Progenitor cell of endocrine pancreas (in vitro differentiated cells): ENCODE data around the gene PSMA4. TPM values are rescaled to one million over a fixed set of nuclear protein-coding genes. Genes with fewer than 3 reads are reported as not detected.
"Not testable (repeated sequence)": the region's sequence is repeated elsewhere in the genome, so short reads cannot be mapped to it uniquely, and the experiment has no call there.

ENCODE experiments used
- DNase-seq: peaks from one replicate; pipeline ENCODE4 v3.0.0; 2021; ENCODE audit warnings: low spot score; ENCODE audit not compliant: unreplicated experiment
- H3K27ac Mint-ChIP-seq: 2 replicates; pipeline ENCODE4 v1.8.0; 2021; ENCODE audit warnings: mild to moderate bottlenecking, moderate library complexity, mixed read lengths
- H3K27me3 Mint-ChIP-seq: 2 replicates; pipeline ENCODE4 v1.8.0; 2021; ENCODE audit warnings: mixed read lengths
- H3K36me3 Mint-ChIP-seq: 2 replicates; pipeline ENCODE4 v1.8.0; 2022; ENCODE audit warnings: mixed read lengths; ENCODE audit not compliant: insufficient read depth
- H3K4me1 Mint-ChIP-seq: 2 replicates; pipeline ENCODE4 v1.8.0; 2021; ENCODE audit warnings: low read depth, mixed read lengths
- H3K4me3 Mint-ChIP-seq: 2 replicates; pipeline ENCODE4 v1.8.0; 2021; ENCODE audit warnings: low read depth, mild to moderate bottlenecking, moderate library complexity, mixed read lengths
- H3K9me3 Mint-ChIP-seq: 2 replicates; pipeline ENCODE4 v1.8.0; 2021; ENCODE audit warnings: low read depth, mixed read lengths
- CTCF ChIP-seq: fragments of 200-600 bp; sonication (generic); IDR thresholded peaks from one replicate; pipeline ENCODE4 v1.5.0; 2021; ENCODE audit warnings: antibody characterized with exemption, mild to moderate bottlenecking; ENCODE audit not compliant: unreplicated experiment
- total RNA-seq: library from RNA; stranded (reverse); gene quantifications from 2 replicates; pipeline ENCODE4 v1.2.1, GENCODE V29; 2021

PSMA4 gene
- total RNA-seq, 1 donor from 2014 or later, result 214 TPM

- Mint-ChIP-seq H3K4me1 (no peaks in the 10 kb centered on the region), H3K27me3 (peaks cover 4% of the 10 kb centered on the region), H3K27ac (no peak overlapping the region), H3K4me3 (no peak overlapping the region), H3K9me3 (no peaks in the 10 kb centered on the region), H3K36me3 (peaks cover 10% of the 10 kb centered on the region)
- TF ChIP-seq CTCF, result no peak
- DNase-seq, result no peak
Observed at GRCh38 chr15:78551902-78552301, 11.7 kb downstream of the PSMA4 start.

GRCh38 chr15:78552597-78552996 lies 12.4 kb downstream of the PSMA4 start:
- no peak for TF ChIP-seq CTCF
- H3K27ac Mint-ChIP-seq, result no peak overlapping the region
- H3K4me3 Mint-ChIP-seq, result no peak overlapping the region

GRCh38 chr15:78560201-78560600 lies 20.0 kb downstream of the PSMA4 start:
- H3K27ac Mint-ChIP-seq, H3K36me3 Mint-ChIP-seq, H3K9me3 Mint-ChIP-seq, H3K4me1 Mint-ChIP-seq, DNase-seq, H3K4me3 Mint-ChIP-seq: not testable (repeated sequence)
- H3K27me3 Mint-ChIP-seq, result peaks cover 31% of the 10 kb centered on the region

More at GRCh38 chr15:78552597-78552996, 12.4 kb downstream of the PSMA4 start:
- H3K9me3 Mint-ChIP-seq, result no peaks in the 10 kb centered on the region
- peaks cover 10% of the 10 kb centered on the region for H3K36me3 Mint-ChIP-seq
- no peak for DNase-seq
- no peaks in the 10 kb centered on the region for H3K4me1 Mint-ChIP-seq
- H3K27me3 Mint-ChIP-seq, result peaks cover 4% of the 10 kb centered on the region

- H3K4me3 Mint-ChIP-seq, result no peak overlapping the region
- DNase-seq, result no peak
- no peaks in the 10 kb centered on the region for H3K36me3 Mint-ChIP-seq
- H3K9me3 Mint-ChIP-seq, result no peaks in the 10 kb centered on the region
- peaks cover 5% of the 10 kb centered on the region for H3K4me1 Mint-ChIP-seq
- H3K27me3 Mint-ChIP-seq, result peaks cover 33% of the 10 kb centered on the region
- TF ChIP-seq CTCF, result no peak
- no peak overlapping the region for H3K27ac Mint-ChIP-seq
Observed at GRCh38 chr15:78561490-78561889, 21.2 kb downstream of the PSMA4 start.

- H3K27me3 Mint-ChIP-seq, result peaks cover 39% of the 10 kb centered on the region
- H3K4me3 Mint-ChIP-seq, result no peak overlapping the region
- H3K4me1 Mint-ChIP-seq, result peaks cover 6% of the 10 kb centered on the region
- H3K27ac Mint-ChIP-seq, result no peak overlapping the region
- H3K36me3 Mint-ChIP-seq, result no peaks in the 10 kb centered on the region
- no peaks in the 10 kb centered on the region for H3K9me3 Mint-ChIP-seq
- DNase-seq, result no peak
- TF ChIP-seq CTCF, result no peak
Observed at GRCh38 chr15:78563092-78563491, 22.8 kb downstream of the PSMA4 start.

GRCh38 chr15:78564743-78565096 lies 24.5 kb downstream of the PSMA4 start:
- Mint-ChIP-seq H3K27me3 (peaks cover 39% of the 10 kb centered on the region), H3K9me3 (no peaks in the 10 kb centered on the region), H3K36me3 (no peaks in the 10 kb centered on the region), H3K4me1 (peaks cover 6% of the 10 kb centered on the region), H3K27ac (peak overlapping the region; percentile 69), H3K4me3 (peak overlapping the region; percentile 84)
- TF ChIP-seq CTCF, result no peak
- DNase-seq, result no peak
